ENCODE measurements around the gene CFDP1.

DNA sequence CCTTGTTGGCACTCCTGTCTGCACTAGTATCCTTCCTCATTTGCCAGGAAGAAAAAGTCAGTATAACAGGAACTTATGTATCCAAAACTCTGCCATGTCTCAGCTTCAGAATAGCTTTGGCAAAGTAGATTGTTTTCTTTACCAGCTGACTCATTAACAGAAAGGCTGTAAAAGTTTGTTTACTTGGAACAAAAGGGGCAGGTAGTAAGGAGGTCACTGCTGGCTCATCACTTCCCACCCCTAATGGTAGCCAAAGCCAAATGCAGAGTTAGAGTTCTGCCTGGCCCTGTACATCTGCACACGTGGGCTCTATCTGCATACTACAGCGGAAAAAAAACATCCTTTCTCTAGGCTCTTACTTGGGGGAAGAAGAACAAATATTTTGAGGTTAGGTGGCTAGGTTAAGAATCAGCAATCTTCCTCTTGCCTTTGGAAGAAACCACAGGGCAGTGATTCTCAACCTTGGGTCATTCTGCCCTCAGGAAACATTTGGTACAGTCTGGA, 90.9 kb downstream of the CFDP1 start:
- TF ChIP-seq, protein P1, sequence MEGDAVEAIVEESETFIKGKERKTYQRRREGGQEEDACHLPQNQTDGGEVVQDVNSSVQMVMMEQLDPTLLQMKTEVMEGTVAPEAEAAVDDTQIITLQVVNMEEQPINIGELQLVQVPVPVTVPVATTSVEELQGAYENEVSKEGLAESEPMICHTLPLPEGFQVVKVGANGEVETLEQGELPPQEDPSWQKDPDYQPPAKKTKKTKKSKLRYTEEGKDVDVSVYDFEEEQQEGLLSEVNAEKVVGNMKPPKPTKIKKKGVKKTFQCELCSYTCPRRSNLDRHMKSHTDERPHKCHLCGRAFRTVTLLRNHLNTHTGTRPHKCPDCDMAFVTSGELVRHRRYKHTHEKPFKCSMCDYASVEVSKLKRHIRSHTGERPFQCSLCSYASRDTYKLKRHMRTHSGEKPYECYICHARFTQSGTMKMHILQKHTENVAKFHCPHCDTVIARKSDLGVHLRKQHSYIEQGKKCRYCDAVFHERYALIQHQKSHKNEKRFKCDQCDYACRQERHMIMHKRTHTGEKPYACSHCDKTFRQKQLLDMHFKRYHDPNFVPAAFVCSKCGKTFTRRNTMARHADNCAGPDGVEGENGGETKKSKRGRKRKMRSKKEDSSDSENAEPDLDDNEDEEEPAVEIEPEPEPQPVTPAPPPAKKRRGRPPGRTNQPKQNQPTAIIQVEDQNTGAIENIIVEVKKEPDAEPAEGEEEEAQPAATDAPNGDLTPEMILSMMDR (IDR thresholded peaks at IDR 0.05), result no peak
- no peak for TF ChIP-seq POLR2A (IDR thresholded peaks at IDR 0.05)

Data from adrenal gland (tissue), 5 donors.